Peyer's patch (tissue), 4 donors: ENCODE data around the gene LIM2.

Source experiments
- POLR2A ChIP-seq, 2 donors: fragments of 450-650 bp; IDR thresholded peaks; one replicate each; pipeline ENCODE4 v1.5.1; 2017; ENCODE audit warnings: antibody characterized with exemption in 2 of 2, mild to moderate bottlenecking in 2 of 2, moderate library complexity in 2 of 2
- TF ChIP-seq, protein P1 (sequence below), 6 experiments: fragments of 450-650 bp in 4 of 6; fragments of 200-600 bp in 2 of 6; sonication (generic) in 1 of 6; IDR thresholded peaks; one replicate each; pipeline ENCODE4 v1.5.1; 2017 to 2019; ENCODE audit warnings: antibody characterized with exemption in 6 of 6, mild to moderate bottlenecking in 3 of 6, moderate library complexity in 1 of 6

GRCh38 chr19:51364200-51365106 lies 23.3 kb downstream of the LIM2 start:
- no peak for TF ChIP-seq POLR2A (IDR thresholded peaks at IDR 0.05)
- TF ChIP-seq, protein P1, sequence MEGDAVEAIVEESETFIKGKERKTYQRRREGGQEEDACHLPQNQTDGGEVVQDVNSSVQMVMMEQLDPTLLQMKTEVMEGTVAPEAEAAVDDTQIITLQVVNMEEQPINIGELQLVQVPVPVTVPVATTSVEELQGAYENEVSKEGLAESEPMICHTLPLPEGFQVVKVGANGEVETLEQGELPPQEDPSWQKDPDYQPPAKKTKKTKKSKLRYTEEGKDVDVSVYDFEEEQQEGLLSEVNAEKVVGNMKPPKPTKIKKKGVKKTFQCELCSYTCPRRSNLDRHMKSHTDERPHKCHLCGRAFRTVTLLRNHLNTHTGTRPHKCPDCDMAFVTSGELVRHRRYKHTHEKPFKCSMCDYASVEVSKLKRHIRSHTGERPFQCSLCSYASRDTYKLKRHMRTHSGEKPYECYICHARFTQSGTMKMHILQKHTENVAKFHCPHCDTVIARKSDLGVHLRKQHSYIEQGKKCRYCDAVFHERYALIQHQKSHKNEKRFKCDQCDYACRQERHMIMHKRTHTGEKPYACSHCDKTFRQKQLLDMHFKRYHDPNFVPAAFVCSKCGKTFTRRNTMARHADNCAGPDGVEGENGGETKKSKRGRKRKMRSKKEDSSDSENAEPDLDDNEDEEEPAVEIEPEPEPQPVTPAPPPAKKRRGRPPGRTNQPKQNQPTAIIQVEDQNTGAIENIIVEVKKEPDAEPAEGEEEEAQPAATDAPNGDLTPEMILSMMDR (IDR thresholded peaks at IDR 0.05) = no peak
